GM12878 (cell line): Measurements from ENCODE around the gene OTULIN. TPM values are rescaled to one million over a fixed set of nuclear protein-coding genes. Genes with fewer than 3 reads are reported as not detected.

Experiments used
- BCL3 ChIP-seq: IDR thresholded peaks from 2 replicates; pipeline ENCODE4 v1.6.1; 2011; ENCODE audit warnings: borderline replicate concordance, low read depth, mild to moderate bottlenecking, moderate library complexity, low read length; ENCODE audit not compliant: insufficient read depth, poor library complexity, severe bottlenecking
- CREB1 ChIP-seq: IDR thresholded peaks from 2 replicates; pipeline ENCODE4 v1.6.1; 2012; ENCODE audit warnings: low read depth, mild to moderate bottlenecking, inconsistent platforms
- CUX1 ChIP-seq: IDR thresholded peaks from 2 replicates; pipeline ENCODE4 v1.6.1; 2012; ENCODE audit warnings: improper control_type of control experiment, low read depth, low read length; ENCODE audit not compliant: insufficient replicate concordance
- E4F1 ChIP-seq: fragments of 450-650 bp; IDR thresholded peaks from 2 replicates; pipeline ENCODE4 v1.6.1; 2018; ENCODE audit warnings: borderline replicate concordance, mild to moderate bottlenecking; ENCODE audit not compliant: partially characterized antibody
- EED ChIP-seq: sonication (generic); IDR thresholded peaks from 2 replicates; pipeline ENCODE4 v1.6.1; 2016; ENCODE audit warnings: antibody characterized with exemption, low read depth
- GATAD2B ChIP-seq: fragments of 450-650 bp; conservative IDR thresholded peaks from 2 replicates; pipeline ENCODE4 v1.6.1; 2017; ENCODE audit warnings: low read depth, mild to moderate bottlenecking, moderate library complexity
- JUND ChIP-seq: IDR thresholded peaks from 2 replicates; pipeline ENCODE4 v1.6.1; 2012; ENCODE audit warnings: low read depth, mild to moderate bottlenecking, low read length, improper control_type of control experiment, moderate library complexity
- MTA3 ChIP-seq: IDR thresholded peaks from 2 replicates; pipeline ENCODE4 v1.6.1; 2012; ENCODE audit warnings: low read length, inconsistent platforms, borderline replicate concordance
- NR2C1 ChIP-seq: fragments of 450-650 bp; IDR thresholded peaks from 2 replicates; pipeline ENCODE4 v1.6.1; 2017; ENCODE audit warnings: antibody characterized with exemption, mild to moderate bottlenecking, moderate library complexity
- NRF1 ChIP-seq: conservative IDR thresholded peaks from 2 replicates; pipeline ENCODE4 v1.6.1; 2011; ENCODE audit warnings: mild to moderate bottlenecking, low read depth, low read length, improper control_type of control experiment
- PAX5 ChIP-seq: IDR thresholded peaks from 2 replicates; pipeline ENCODE4 v1.6.1; 2011; ENCODE audit warnings: low read depth, low read length, borderline replicate concordance
- PML ChIP-seq: IDR thresholded peaks from 2 replicates; pipeline ENCODE4 v1.6.1; 2012; ENCODE audit warnings: low read length, inconsistent platforms
- RELA ChIP-seq: fragments of 450-650 bp; IDR thresholded peaks from 2 replicates; pipeline ENCODE4 v1.8.0; 2014; ENCODE audit warnings: borderline replicate concordance; ENCODE audit not compliant: partially characterized antibody
- SIX5 ChIP-seq: IDR thresholded peaks from 2 replicates; pipeline ENCODE4 v1.6.1; 2011; ENCODE audit warnings: mild to moderate bottlenecking, low read depth, low read length, moderate library complexity; ENCODE audit not compliant: severe bottlenecking
- SP1 ChIP-seq: IDR thresholded peaks from one replicate; pipeline ENCODE4 v1.6.1; 2011; ENCODE audit warnings: low read depth, low read length
- SPI1 ChIP-seq: IDR thresholded peaks from 2 replicates; pipeline ENCODE4 v1.6.1; 2011; ENCODE audit warnings: low read depth, mild to moderate bottlenecking, low read length, moderate library complexity, borderline replicate concordance; ENCODE audit not compliant: insufficient read depth
- USF2 ChIP-seq: IDR thresholded peaks from 2 replicates; pipeline ENCODE4 v1.6.1; 2011; ENCODE audit warnings: low read depth, low read length, improper control_type of control experiment, borderline replicate concordance
- YY1 ChIP-seq: IDR thresholded peaks from 2 replicates; pipeline ENCODE4 v1.6.1; 2011; ENCODE audit warnings: low read depth, mild to moderate bottlenecking, low read length
- ZNF384 ChIP-seq: IDR thresholded peaks from 2 replicates; pipeline ENCODE4 v1.6.1; 2012; ENCODE audit warnings: low read depth, mild to moderate bottlenecking, low read length, improper control_type of control experiment, borderline replicate concordance
- polyA plus RNA-seq, 11 experiments: library from polyadenylated mRNA; depleted of rRNA in 4 of 11; unstranded in 6 of 11; stranded (reverse) in 5 of 11; fragments of >200 nt; fragmentation: Nextera tagmentation in 4 of 11; fragmentation: Illumina TruSeq in 1 of 11; extraction: Ambion mirVana in 4 of 11; extraction: Trizol in 1 of 11; gene quantifications; 1 replicate in 1 of 11; 2 replicates in 10 of 11; pipeline versions ENCODE4 v1.2.1 to v1.2.3, GENCODE V29; 2011 to 2016; ENCODE audit warnings: inconsistent platforms in 2 of 11, missing spikeins in 2 of 11, low read depth in 1 of 11
- total RNA-seq, 4 experiments: library from RNA; depleted of rRNA in 3 of 4; stranded (reverse); fragments of >200 nt in 3 of 4; fragmentation: Illumina TruSeq in 1 of 4; extraction: Trizol in 1 of 4; gene quantifications; 2 replicates each; pipeline versions ENCODE4 v1.2.1 to v1.2.3, GENCODE V29; 2013 to 2021

The OTULIN gene
- total and polyA plus RNA-seq, 10 of the 15 experiments (the other 5 are each of a cell fraction or from before 2014, with no cell fraction given), result 6.6 to 70.5 (median 28.7) TPM

- TF ChIP-seq E4F1 (no peak), SIX5 (no peak), USF2 (no peak), SP1 (no peak), ZNF384 (no peak), NR2C1 (no peak), PML (peak; percentile 32; the same call in 1 of the 2 replicates), PAX5 (no peak), RELA (no peak), NRF1 (no peak), CUX1 (no peak), EED (peak; percentile 55), BCL3 (no peak), GATAD2B (no peak), CREB1 (peak; percentile 4; the same call in 1 of the 2 replicates), YY1 (no peak), SPI1 (peak; percentile 66; the same call in 1 of the 2 replicates), MTA3 (0 out of 2 replicates have a peak, but pooled peaks have one; percentile 25), JUND (no peak)
Measured at GRCh38 chr5:14665101-14665822, 744 bp downstream of the OTULIN start (continued).
